ENCODE measurements around the gene IP6K1.
"Not testable (repeated sequence)": the region's sequence is repeated elsewhere in the genome, so short reads cannot be mapped to it uniquely, and the experiment has no call there.

The IP6K1 gene

GRCh38 chr3:49706456-49707112, 79.8 kb downstream of the IP6K1 start:
- DNase-seq = no peak

DNA sequence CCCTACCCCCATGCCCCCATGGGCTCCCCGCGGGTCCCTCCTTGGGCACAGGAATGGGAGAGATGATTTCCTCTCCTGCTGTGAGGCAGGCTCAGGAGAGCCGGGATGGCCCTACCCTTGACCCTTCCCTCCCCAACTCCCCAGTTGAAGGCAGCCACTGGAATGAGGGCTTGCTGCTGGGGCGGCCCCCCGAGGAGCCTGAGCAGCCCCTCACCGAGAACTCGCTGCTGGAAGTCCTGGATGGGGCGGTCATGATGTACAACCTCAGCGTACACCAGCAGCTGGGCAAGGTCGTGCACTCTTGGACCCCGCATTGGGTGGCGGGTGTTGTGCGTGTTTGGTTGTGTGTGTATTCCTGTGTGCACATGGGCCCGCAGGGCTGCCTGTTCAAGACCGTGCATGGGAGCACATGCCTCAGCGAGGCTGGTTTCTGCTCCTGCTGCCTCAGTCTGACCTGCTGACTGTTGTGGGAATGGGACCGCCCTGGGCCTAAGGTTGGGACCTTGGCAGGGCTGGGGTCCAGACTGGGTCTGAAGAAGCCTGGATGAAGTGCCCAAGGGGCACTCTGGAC, 80.9 kb downstream of the IP6K1 start:
- DNase-seq = no peak

GRCh38 chr3:49704629-49705028, 81.7 kb downstream of the IP6K1 start:
- DNase-seq = no peak

DNA sequence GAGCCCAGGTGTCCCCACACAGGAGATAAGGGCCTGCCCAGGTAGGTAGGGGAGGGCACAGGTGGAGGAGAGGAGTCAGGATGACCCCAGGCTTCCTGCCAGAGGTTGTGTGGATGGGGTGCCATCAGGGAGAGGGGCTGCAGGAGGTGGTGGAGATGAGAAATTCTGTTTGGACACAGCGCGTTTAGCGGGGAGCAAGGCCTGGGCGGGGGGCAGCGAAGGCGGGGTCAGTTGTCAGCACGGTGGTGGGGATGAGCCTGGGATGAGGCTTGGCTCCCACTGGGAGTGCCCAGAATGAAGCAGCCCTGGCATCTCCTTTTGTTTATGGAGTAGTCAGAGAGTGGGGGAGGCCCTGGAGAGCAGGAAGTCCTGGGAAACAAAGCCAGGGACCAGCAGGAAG, 82.4 kb downstream of the IP6K1 start:
- no peak for DNase-seq

DNA sequence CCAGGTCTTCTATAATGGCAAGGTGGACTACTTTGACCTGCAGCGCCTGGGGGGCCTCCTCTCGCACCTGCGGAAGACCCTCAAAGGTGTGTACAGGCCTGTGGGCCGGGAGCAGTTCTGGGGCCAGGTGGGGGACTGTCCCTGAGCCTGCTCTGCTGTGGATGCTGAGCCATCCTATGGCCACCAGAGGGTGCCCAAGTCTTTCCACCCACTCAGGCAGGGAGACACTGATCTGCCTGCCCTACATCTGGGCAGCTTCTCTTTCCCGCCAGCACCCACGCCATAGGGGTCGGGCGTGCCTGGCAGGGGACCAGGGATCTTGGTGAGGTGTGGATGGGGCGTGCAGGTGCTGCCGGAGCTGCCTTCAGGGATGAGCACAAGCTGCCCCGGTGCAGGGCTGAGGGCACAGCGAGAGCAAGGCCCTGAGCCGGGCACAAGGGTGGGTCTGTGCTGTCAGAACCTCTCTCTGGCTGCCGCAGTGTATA, 82.9 kb downstream of the IP6K1 start:
- DNase-seq = peak; percentile 64

DNA sequence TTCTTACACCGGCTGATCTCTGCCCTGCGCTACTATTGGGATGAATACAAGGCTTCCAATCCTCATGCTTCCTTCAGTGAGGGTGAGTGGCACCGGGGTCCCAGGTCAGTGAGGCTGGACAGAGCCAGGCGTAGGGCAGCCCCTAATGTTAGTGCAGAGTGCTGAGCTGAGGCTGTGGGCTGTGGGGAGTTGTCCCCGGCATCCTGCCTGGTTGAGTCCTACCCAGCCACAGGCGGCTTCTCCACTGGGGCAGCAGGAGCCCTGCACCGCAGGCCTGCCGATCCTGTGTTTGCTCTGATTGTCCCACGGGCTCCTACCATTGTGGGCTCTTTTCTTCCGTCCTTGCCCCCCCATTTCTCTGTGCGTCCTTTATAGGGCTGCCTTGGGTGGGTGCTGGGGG, 83.7 kb downstream of the IP6K1 start:
- DNase-seq = no peak

- no peak for DNase-seq
Observed at GRCh38 chr3:49701388-49702077, 84.8 kb downstream of the IP6K1 start.

GRCh38 chr3:49700453-49701128, 85.8 kb downstream of the IP6K1 start:
- no peak for DNase-seq

GRCh38 chr3:49700014-49700413, 86.3 kb downstream of the IP6K1 start:
- no peak for DNase-seq

DNA sequence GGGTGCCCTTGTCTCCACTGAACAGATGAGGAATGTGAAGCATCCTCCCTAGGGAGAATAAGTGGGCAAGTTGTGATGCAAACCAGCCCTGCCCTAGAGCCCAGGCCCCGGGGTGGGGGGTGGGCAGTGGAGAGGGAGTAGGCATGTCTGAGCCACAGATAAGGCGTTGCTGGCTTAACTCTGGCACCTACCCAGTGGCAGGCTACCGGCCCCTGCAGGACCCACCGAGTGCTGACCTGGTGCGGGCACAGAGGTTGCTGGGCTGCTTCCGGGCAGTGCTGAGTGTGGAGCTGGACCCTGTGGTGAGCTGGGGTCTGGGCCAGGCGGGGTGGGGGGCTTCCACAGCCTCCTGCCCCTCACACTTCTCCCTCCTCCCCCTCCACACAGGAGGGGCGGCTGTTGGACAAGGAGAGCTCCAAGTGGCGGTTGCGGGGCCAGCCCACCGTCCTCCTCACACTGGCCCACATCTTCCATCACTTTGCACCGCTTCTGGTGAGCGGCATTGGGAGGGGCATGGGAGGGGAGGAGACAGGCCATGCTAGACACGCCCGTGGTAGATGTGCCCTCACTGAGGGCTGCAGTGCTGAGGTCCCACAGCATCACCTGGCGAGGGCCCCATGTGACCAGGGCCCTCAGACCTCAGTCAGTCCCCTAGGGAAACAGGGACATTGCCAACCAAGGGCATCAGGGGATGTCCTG, 86.9 kb downstream of the IP6K1 start:
- peak; percentile 46 for DNase-seq

- not testable (repeated sequence) for DNase-seq
Observed at GRCh38 chr3:49695350-49696015, 90.9 kb downstream of the IP6K1 start.

DNA sequence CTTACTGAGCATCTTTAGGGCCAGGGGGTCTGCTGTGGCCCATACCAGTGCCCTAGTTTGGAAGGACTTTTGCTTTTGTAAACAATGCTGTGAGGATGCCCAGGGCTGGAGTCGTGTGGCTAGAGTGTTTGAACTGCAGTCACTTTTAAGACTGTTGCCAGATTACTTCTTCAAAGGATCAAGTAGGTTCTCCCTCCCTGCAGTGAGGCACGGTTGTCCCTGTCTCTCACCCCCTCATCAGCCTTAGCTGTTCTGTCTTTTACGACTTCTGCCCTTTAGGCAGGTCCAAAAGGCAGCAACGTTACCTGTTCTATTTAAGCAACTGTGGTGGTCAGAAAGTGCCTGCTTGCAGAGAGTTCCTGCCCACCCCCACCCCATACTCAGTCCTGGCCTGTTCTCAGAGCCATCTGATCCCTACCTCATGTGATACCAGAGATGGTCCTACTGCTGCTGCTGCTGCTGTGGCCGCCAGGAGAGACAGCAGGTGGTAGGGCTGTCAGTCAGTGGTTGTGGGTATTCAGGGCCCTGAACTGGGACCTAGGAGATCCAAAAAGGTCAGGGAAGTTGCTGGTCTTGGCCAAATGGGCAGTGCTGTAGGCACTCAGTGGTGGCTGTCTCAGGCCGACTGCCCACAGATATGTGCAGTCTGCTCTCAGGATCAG, 91.8 kb downstream of the IP6K1 start:
- DNase-seq = not testable (repeated sequence)

- DNase-seq = not testable (repeated sequence)
Observed at GRCh38 chr3:49691481-49691880, 94.9 kb downstream of the IP6K1 start.

DNA sequence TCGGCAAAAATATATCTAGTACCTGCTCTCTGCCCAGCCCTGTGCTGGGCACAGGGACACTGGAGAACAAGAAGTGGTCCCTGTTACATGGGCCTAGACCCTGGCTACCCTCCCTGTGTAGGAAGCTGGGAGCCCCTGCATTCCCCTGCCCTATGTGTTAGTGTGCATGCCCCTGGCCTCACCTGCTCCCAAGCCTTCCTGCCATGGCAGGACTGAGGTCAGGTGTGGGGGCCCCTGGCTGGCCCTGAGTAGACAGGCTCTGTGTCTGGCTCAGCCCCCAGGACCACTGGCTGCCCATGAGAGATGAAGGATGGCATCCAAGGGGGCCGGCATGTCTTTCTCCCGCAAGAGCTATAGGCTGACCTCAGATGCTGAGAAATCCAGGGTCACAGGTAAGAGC, 95.5 kb downstream of the IP6K1 start:
- not testable (repeated sequence) for DNase-seq

- DNase-seq = not testable (repeated sequence)
Observed at GRCh38 chr3:49689908-49690624, 96.3 kb downstream of the IP6K1 start.

- peak; percentile 94 for DNase-seq
Observed at GRCh38 chr3:49689046-49689907, 97.1 kb downstream of the IP6K1 start, which contains the start of the genes MST1 and RNF123. Gene MST1, minus strand, starts transcription at chr3:49689474. Its CDS starts 783 bp downstream, at chr3:49688691. Gene RNF123, plus strand, starts transcription at chr3:49689557. Its CDS starts 1,609 bp downstream, at chr3:49691166.

GRCh38 chr3:49688338-49689045, 97.8 kb downstream of the IP6K1 start:
- not testable (repeated sequence) for DNase-seq

GRCh38 chr3:49687424-49687795, 98.9 kb downstream of the IP6K1 start:
- not testable (repeated sequence) for DNase-seq
